ENCODE results near the gene TUBGCP4. TPM values are rescaled to one million over a fixed set of nuclear protein-coding genes. Genes with fewer than 3 reads are reported as not detected.

Gene TUBGCP4
- total and polyA plus RNA-seq, 9 of the 15 experiments (the other 6 are each of a cell fraction or from before 2014, with no cell fraction given), result 10.7 to 50.2 (median 29.6) TPM

DNA sequence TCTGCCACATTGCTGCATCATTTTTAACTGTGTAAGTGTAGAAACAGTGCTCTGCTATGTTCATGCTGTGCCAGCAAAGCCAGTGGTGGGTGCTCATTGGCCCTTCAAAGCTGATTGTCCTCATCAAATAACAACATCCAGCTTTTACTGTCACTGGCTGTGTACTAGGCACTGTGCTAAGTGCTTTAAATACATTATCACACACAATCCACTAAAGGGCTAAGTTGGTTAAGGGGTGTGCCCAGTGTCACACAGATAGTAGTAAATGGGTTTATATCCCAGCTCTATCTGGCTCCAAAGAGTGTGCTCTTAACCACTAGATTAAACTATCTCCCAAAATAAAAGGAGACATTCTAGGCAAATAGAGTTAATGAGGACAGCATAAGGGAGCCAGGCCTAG lies 7.7 kb downstream of the TUBGCP4 start (continued):
- TF ChIP-seq ZBTB1 (CRISPR knock-in tag; IDR thresholded peaks at IDR 0.05; ENCODE audit: borderline replicate concordance, low read depth) (no peak), ZNF133 (CRISPR knock-in tag; IDR thresholded peaks at IDR 0.05) (no peak), RBM39 (optimal IDR thresholded peaks at IDR 0.05; ENCODE audit: low read depth, low read length) (no peak), NFE2L1 (tag; IDR thresholded peaks at IDR 0.05; ENCODE audit: borderline replicate concordance, low read depth) (no peak), POLR2H (tag; IDR thresholded peaks at IDR 0.05; ENCODE audit: low read depth) (no peak), ZNF124 (CRISPR knock-in tag; IDR thresholded peaks at IDR 0.05) (no peak), PURB (CRISPR knock-in tag; IDR thresholded peaks at IDR 0.05; ENCODE audit: low read depth) (no peak)

DNA sequence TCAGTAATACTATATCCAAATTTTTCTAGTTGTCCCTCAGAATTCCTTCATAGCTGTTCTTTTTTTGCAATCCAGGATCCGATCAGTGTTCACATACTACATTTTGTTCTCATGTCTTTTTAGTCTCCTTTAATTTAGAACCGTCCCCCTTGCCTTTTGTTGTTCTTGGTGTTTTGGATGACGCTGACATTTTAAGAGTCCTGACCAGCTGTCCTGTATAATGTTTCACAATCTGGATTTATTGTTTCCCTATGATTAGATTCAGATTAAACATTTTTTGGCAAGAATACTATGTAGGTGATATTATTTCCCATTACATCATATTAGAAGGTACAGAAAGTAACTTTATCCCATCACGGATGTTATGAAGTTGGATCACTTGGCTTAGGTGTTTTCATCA lies 11.4 kb downstream of the TUBGCP4 start:
- H2AFZ ChIP-seq (ENCODE audit: low read depth, low read length), result no peak overlapping the region
- H3K9me1 ChIP-seq (ENCODE audit: control insufficient read depth, insufficient read depth, low read length), result no peaks in the 10 kb centered on the region
- peak; percentile 70 for FAIRE-seq
- no peak for DNase-seq (ENCODE audit: extremely low read depth in 1 of 4, low spot score in 3 of 4)
- no peak overlapping the region for H3K27ac ChIP-seq (ENCODE audit: extremely low read depth, low read depth, low read length)
- ChIA-PET POLR2A (interaction anchor here (0.9 kb wide), 1 partner anchor 13 kb away, joined by 3 read pairs; no protein-coding TSS in a partner anchor), CTCF (ENCODE audit: low intra/inter-chr PET ratio) (no interaction called here)
- 95% methylated on average over 4 of the region's 4 CpGs for WGBS (ENCODE audit: insufficient coverage, low coverage, missing lambda C conversion rate)
- in situ Hi-C loops (cut with MboI) (no loop called here), intact Hi-C loops (cut with micrococcal nuclease) (no loop called here)
- H3K4me3 ChIP-seq, result no peak overlapping the region
- no peaks in the 10 kb centered on the region for H3K4me1 ChIP-seq (replicated peaks in 1 of 2; ENCODE audit: control insufficient read depth in 2 of 2, insufficient read depth in 2 of 2, low read length in 2 of 2)
- no peak overlapping the region for H3K4me2 ChIP-seq (ENCODE audit: insufficient read depth, low read length)
- TF ChIP-seq CEBPB (tag; IDR thresholded peaks at IDR 0.05) (0 out of 2 replicates have a peak, but pooled peaks have one; percentile 10), IRF2 (CRISPR knock-in tag; IDR thresholded peaks at IDR 0.05) (no peak)
- TF ChIP-seq, protein P1, sequence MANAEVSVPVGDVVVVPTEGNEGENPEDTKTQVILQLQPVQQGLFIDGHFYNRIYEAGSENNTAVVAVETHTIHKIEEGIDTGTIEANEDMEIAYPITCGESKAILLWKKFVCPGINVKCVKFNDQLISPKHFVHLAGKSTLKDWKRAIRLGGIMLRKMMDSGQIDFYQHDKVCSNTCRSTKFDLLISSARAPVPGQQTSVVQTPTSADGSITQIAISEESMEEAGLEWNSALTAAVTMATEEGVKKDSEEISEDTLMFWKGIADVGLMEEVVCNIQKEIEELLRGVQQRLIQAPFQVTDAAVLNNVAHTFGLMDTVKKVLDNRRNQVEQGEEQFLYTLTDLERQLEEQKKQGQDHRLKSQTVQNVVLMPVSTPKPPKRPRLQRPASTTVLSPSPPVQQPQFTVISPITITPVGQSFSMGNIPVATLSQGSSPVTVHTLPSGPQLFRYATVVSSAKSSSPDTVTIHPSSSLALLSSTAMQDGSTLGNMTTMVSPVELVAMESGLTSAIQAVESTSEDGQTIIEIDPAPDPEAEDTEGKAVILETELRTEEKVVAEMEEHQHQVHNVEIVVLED (CRISPR knock-in tag; IDR thresholded peaks at IDR 0.05), result no peak
- H3K9me3 ChIP-seq (replicated peaks; ENCODE audit: control insufficient read depth, insufficient read depth, low read depth, low read length), result no peaks in the 10 kb centered on the region
- peaks cover 92% of the 10 kb centered on the region for H3K36me3 ChIP-seq (ENCODE audit: control insufficient read depth, insufficient read depth, low read length)
- no peak overlapping the region for H3K9ac ChIP-seq (ENCODE audit: insufficient read depth in 1 of 2, low read depth in 2 of 2, low read length in 2 of 2)
- H3K79me2 ChIP-seq (ENCODE audit: control insufficient read depth, insufficient read depth, low read length), result no peaks in the 10 kb centered on the region
- H4K20me1 ChIP-seq (replicated peaks; ENCODE audit: control insufficient read depth, insufficient read depth, low read length), result no peaks in the 10 kb centered on the region; the same call in 1 of the 2 replicates
- BruUV-seq (replicated peaks), result no TSS peak
- no peak for ATAC-seq
- no peaks in the 10 kb centered on the region for H3K27me3 ChIP-seq (ENCODE audit: control insufficient read depth in 2 of 2, insufficient read depth in 2 of 2, low read length in 2 of 2)

Measured in K562 (cell line).